ENCODE results near the gene TSC22D4.

TSC22D4 gene

DNA sequence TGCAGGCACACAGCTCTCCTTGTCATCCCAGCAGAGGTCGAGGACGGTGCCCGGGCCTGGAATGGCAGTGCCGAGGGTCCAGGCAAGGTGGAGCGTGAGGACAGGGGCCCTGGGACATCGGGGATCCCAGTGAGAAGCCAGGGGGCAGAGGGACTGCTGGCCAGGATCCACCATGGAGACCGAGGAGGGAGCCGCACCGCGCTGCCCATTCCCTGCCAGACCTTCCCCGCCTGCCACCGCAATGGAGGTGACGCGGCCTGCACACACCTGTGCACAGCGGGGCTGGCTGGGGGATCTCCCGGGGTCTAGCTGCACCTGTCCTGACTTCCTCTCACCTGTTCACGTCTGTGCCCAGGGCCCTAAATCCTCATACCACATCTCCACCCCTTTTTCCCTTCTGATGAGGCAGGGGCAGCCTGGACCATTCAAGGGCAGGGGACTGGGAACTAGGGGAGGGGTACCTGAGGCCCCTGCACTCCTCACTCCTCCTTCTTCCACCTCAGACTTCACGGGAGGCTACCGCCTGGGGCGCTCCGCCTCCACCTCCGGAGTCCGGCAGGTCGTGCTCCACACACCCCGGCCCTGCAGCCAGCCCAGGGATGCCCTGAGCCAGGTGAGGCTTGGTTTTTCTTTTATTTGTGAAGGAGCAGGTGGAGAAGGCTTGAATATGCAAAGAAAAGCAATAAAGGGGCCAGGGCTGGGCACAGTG, 11.6 kb upstream of the TSC22D4 start:
- Histone ChIP-seq H3K4me3 (ENCODE audit: low read depth, low read length) (no peak overlapping the region), H3K27me3 (ENCODE audit: control insufficient read depth, insufficient read depth, low read length) (no peaks in the 10 kb centered on the region), H3K4me1 (ENCODE audit: control insufficient read depth, insufficient read depth, low read length) (peaks cover 2% of the 10 kb centered on the region), H3K36me3 (ENCODE audit: control insufficient read depth, insufficient read depth, low read length) (peaks cover 3% of the 10 kb centered on the region), H3K9me3 (ENCODE audit: control insufficient read depth, insufficient read depth, low read length) (no peaks in the 10 kb centered on the region), H3K9ac (ENCODE audit: low read depth, low read length) (no peak overlapping the region)

DNA sequence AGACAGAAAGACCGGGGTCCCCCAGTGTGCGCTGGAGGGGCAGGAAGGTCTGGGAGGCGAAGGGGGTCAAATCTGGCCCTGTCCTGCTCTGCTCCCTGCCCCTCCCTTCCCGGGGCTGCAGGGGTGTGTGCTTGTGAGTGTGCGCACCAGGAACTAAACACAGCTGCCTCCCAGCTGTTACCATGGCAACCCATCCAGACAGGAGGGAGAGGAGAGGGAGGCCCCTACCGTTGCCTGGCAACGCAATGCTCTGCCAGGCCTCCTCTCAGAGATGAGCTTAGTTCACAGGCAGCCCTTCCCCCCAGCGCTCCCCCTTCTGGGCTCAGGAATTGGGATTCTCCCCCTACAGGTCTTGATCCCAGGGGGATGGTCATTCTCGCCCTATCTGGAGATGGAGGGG, 10.8 kb upstream of the TSC22D4 start:
- Histone ChIP-seq H3K4me1 (ENCODE audit: control insufficient read depth, insufficient read depth, low read length) (peaks cover 2% of the 10 kb centered on the region), H3K36me3 (ENCODE audit: control insufficient read depth, insufficient read depth, low read length) (peaks cover 2% of the 10 kb centered on the region), H3K9me3 (ENCODE audit: control insufficient read depth, insufficient read depth, low read length) (no peaks in the 10 kb centered on the region), H3K27me3 (ENCODE audit: control insufficient read depth, insufficient read depth, low read length) (no peaks in the 10 kb centered on the region), H3K9ac (ENCODE audit: low read depth, low read length) (no peak overlapping the region), H3K4me3 (ENCODE audit: low read depth, low read length) (no peak overlapping the region)

DNA sequence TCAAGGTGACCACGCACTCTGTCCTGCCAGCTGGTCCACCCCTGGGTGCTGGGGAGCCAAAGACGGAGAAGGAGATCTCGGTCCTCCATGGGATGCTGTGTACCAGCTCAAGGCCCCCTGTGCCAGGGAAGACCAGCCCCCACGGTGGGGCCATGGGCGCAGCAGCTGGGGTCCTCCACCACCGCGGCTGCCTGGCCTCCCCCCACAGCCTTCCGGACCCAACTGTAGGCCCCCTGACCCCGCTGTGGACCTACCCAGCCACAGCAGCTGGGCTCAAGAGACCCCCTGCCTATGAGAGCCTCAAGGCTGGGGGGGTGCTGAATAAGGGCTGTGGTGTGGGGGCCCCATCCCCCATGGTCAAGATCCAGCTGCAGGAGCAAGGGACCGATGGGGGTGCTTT, 10.1 kb upstream of the TSC22D4 start:
- Histone ChIP-seq H3K9ac (ENCODE audit: low read depth, low read length) (no peak overlapping the region), H3K36me3 (ENCODE audit: control insufficient read depth, insufficient read depth, low read length) (no peaks in the 10 kb centered on the region), H3K4me3 (ENCODE audit: low read depth, low read length) (no peak overlapping the region), H3K27me3 (ENCODE audit: control insufficient read depth, insufficient read depth, low read length) (no peaks in the 10 kb centered on the region), H3K4me1 (ENCODE audit: control insufficient read depth, insufficient read depth, low read length) (peaks cover 4% of the 10 kb centered on the region), H3K9me3 (ENCODE audit: control insufficient read depth, insufficient read depth, low read length) (no peaks in the 10 kb centered on the region)

DNA sequence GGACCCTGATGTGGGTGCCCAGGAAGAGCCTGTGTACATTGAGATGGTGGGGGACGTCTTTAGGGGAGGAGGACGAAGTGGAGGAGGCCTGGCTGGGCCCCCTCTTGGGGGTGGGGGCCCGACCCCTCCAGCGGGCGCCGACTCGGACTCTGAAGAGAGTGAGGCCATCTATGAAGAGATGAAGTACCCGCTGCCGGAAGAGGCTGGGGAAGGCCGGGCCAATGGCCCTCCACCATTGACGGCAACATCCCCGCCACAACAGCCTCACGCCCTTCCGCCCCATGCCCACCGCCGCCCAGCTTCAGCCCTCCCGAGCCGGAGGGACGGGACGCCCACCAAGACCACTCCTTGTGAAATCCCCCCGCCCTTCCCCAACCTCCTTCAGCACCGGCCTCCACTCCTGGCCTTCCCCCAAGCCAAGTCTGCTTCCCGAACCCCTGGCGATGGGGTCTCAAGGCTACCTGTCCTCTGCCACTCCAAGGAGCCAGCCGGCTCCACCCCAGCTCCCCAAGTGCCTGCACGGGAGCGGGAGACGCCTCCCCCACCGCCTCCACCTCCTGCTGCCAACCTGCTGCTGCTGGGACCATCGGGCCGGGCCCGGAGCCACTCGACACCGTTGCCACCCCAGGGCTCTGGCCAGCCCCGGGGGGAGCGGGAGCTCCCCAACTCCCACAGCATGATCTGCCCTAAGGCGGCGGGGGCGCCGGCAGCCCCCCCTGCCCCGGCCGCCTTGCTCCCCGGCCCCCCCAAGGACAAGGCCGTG, 9.5 kb upstream of the TSC22D4 start:
- no peaks in the 10 kb centered on the region for H3K36me3 ChIP-seq (ENCODE audit: control insufficient read depth, insufficient read depth, low read length)
- peaks cover 4% of the 10 kb centered on the region for H3K4me1 ChIP-seq (ENCODE audit: control insufficient read depth, insufficient read depth, low read length)
- no peak overlapping the region for H3K9ac ChIP-seq (ENCODE audit: low read depth, low read length)

DNA sequence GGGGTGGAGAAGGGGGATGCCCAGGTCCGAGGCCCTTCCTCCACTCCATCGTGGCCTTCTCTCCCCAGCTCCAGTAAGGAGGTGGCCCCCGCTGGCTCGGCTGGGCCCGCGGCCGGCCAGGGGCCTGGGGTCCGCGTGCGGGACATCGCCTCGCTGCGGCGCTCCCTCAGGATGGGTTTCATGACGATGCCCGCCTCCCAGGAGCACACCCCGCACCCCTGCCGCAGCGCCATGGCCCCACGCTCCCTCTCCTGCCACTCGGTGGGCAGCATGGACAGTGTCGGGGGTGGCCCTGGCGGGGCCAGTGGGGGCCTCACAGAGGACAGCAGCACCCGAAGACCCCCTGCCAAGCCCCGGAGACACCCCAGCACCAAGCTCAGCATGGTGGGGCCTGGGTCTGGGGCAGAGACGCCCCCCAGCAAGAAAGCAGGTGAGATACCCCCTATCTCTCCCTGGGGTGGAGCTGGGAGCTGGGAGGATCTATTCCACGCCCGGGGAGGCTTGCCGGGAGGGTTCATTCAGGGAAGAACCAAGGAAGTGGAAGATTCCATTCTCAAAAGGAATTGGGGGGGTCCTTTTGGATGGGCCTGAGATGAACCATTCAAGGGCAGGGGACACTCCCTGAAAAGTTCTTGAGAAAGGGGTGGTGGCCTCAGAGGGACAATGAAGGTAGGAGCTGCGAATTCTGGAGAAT, 7.9 kb upstream of the TSC22D4 start:
- peaks cover 3% of the 10 kb centered on the region for H3K4me1 ChIP-seq (ENCODE audit: control insufficient read depth, insufficient read depth, low read length)
- H3K9me3 ChIP-seq (ENCODE audit: control insufficient read depth, insufficient read depth, low read length) = no peaks in the 10 kb centered on the region
- H3K36me3 ChIP-seq (ENCODE audit: control insufficient read depth, insufficient read depth, low read length) = no peaks in the 10 kb centered on the region
- H3K9ac ChIP-seq (ENCODE audit: low read depth, low read length) = no peak overlapping the region
- no peaks in the 10 kb centered on the region for H3K27me3 ChIP-seq (ENCODE audit: control insufficient read depth, insufficient read depth, low read length)
- no peak overlapping the region for H3K4me3 ChIP-seq (ENCODE audit: low read depth, low read length)

More for the DNA sequence above, 9.5 kb upstream of the TSC22D4 start:
- no peaks in the 10 kb centered on the region for H3K27me3 ChIP-seq (ENCODE audit: control insufficient read depth, insufficient read depth, low read length)
- no peaks in the 10 kb centered on the region for H3K9me3 ChIP-seq (ENCODE audit: control insufficient read depth, insufficient read depth, low read length)
- no peak overlapping the region for H3K4me3 ChIP-seq (ENCODE audit: low read depth, low read length)

DNA sequence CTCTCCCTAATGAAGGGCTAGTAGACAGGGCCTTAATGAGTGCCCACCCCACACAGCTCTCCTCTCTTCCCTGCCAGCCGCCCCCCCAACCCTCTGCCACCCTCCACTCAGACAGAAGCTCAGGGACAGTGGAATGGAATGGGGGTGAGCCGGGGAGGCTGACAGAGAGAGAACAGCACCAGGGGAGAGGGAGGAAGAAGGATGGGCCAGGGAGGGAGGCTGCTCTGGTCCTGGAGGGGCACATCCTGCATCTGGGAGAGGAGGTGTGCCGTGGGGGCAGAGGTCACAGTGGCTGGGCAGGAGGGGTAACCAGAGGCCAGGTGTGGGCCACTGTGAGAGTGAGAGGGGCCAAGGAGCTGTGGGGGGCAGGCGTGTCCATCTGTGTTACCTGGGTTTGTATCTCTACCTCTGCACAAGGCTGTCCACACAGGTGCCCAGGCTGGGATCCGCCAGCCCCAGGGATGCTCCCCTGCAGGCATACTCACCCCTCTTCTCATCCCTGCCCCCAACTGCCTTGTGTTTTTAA, 7.2 kb upstream of the TSC22D4 start:
- Histone ChIP-seq H3K9me3 (ENCODE audit: control insufficient read depth, insufficient read depth, low read length) (no peaks in the 10 kb centered on the region), H3K9ac (ENCODE audit: low read depth, low read length) (no peak overlapping the region), H3K36me3 (ENCODE audit: control insufficient read depth, insufficient read depth, low read length) (no peaks in the 10 kb centered on the region)

DNA sequence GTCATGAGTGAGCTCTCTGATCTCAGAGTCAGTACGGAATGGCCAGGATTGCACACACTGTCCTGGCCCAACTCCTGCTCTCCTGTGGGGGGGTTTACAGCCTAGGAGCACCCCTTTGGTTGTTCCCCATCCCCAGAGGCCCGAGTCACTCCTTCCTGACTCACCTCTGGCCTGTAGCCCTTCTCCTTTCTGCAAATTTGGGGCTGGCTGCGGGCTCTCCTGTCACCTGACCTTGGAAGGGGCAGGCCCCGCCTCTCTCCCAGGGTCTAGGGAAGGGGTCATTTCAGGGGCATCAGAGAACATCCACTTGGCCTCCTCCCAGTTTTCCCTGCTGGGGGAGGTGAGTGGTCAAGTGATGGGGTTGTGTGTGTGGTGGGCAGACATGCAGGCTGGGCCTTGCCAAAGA, 6.5 kb upstream of the TSC22D4 start:
- Histone ChIP-seq H3K4me1 (ENCODE audit: control insufficient read depth, insufficient read depth, low read length) (peaks cover 3% of the 10 kb centered on the region), H3K27me3 (ENCODE audit: control insufficient read depth, insufficient read depth, low read length) (no peaks in the 10 kb centered on the region), H3K36me3 (ENCODE audit: control insufficient read depth, insufficient read depth, low read length) (no peaks in the 10 kb centered on the region), H3K4me3 (ENCODE audit: low read depth, low read length) (no peak overlapping the region), H3K9ac (ENCODE audit: low read depth, low read length) (no peak overlapping the region), H3K9me3 (ENCODE audit: control insufficient read depth, insufficient read depth, low read length) (no peaks in the 10 kb centered on the region)

More for the DNA sequence above, 7.2 kb upstream of the TSC22D4 start:
- Histone ChIP-seq H3K27me3 (ENCODE audit: control insufficient read depth, insufficient read depth, low read length) (no peaks in the 10 kb centered on the region), H3K4me1 (ENCODE audit: control insufficient read depth, insufficient read depth, low read length) (peaks cover 3% of the 10 kb centered on the region), H3K4me3 (ENCODE audit: low read depth, low read length) (no peak overlapping the region)

DNA sequence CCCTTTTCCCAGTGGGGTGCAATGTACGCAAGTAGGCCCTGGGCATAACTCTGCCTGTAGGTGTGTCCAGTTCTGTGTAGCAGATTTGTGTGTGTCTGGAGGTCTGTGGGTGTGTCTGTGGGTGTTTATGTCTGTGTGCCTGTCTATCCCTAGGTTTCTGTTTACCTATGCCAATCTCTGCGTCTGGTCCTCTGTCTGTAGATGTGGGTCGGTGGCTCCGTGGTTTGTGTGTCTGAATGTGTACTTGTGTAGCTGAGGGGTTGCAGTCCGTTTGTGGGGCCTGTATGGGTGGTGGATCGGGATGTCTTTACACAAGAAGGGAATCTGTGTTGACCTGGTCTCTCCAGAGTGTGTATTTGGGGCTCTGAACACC, 5.6 kb upstream of the TSC22D4 start:
- Histone ChIP-seq H3K36me3 (ENCODE audit: control insufficient read depth, insufficient read depth, low read length) (no peaks in the 10 kb centered on the region), H3K4me3 (ENCODE audit: low read depth, low read length) (peak overlapping the region; percentile 67), H3K9me3 (ENCODE audit: control insufficient read depth, insufficient read depth, low read length) (no peaks in the 10 kb centered on the region), H3K27me3 (ENCODE audit: control insufficient read depth, insufficient read depth, low read length) (no peaks in the 10 kb centered on the region), H3K4me1 (ENCODE audit: control insufficient read depth, insufficient read depth, low read length) (peaks cover 3% of the 10 kb centered on the region), H3K9ac (ENCODE audit: low read depth, low read length) (no peak overlapping the region)

DNA sequence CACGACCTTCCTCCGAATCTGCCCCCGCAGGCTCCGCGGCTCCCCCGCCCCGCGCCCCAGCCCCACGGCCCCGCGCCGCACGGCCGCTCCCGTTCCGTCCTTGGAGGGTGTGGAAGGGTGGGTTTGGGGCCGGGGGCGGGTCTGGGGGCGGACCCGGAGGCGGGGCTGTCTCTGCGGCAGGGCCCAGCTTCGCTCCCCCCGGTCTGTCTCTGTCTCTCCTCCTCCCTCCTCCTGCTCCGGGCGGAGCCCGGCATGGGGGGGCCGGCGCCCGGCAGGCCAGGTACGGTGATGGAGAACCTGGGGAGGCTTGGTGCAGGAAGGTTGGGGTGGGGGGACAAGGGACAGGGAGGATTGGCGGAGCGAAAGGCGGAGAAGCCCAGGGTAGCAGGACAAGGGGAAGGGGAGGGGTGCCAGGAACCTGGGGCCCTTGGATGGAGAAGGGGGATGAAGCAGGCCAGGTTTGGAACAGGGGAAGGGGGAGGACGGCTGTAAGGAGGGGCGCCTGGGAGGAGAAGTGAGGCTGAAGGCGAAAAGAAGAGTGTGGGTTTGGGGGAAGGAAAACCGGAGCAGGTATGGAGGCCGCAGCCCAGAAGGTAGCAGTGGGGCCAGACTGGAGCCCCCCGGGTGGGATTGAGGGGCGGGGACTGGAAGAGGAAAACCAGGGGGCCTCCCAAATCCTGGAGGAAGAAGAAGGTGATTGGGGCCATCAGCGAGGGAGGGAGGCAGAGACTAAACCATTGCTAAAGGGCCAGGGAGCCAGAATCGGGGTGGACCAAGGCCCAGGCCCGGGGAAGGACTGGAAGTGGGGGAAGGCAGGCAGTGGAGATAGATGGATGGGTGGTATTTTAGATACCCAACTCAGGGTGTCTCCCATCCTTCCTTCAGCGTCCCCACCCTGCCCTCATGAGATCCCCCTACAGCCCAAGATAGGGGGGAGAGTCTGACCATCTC, 5.0 kb upstream of the TSC22D4 start, which contains the start of gene NYAP1:
TSS of gene NYAP1 (plus strand) at position 206 of the 951 bp plus-strand sequence. CDS start 1,385 bp downstream, outside the sequence.
- Histone ChIP-seq H3K9ac (ENCODE audit: low read depth, low read length) (no peak within 1 kb of the TSS), H3K9me3 (ENCODE audit: control insufficient read depth, insufficient read depth, low read length) (no peaks in the 10 kb centered on the region), H3K36me3 (ENCODE audit: control insufficient read depth, insufficient read depth, low read length) (no peaks in the 10 kb centered on the region), H3K4me3 (ENCODE audit: low read depth, low read length) (peak within 1 kb of the TSS; percentile 67), H3K4me1 (ENCODE audit: control insufficient read depth, insufficient read depth, low read length) (peaks cover 3% of the 10 kb centered on the region), H3K27me3 (ENCODE audit: control insufficient read depth, insufficient read depth, low read length) (no peaks in the 10 kb centered on the region)

DNA sequence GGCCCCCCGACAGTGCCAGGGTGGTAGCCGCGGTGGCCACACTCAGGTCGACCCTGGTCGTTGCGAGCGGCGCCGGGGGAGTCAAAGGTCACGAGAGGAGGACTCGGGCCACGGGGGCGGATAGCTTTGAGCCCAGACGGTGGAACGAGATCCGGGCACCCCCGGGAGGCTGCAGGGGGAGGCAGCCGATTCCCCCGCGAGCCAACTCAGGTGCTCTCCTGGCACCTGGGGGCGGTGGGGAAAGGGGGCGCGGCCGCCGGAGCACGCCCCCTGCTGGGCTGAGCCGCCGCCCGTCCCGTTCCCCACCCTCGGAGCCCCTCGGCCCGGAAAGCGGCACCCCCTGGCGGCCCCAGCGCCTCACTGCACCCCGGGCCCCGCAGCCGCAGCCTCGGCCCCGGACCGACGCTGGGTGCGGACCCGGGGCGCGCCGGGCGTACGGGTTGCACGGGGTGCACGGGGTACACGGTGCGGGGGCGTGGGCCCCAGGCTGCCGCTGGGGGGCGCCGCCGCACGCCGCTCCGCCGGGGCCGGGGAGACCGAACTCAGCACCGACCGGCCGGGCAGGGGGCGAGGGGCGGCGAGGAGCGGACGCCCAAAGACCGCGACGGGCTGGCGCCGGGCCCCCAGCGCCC, 4.2 kb upstream of the TSC22D4 start:
- Histone ChIP-seq H3K4me1 (ENCODE audit: control insufficient read depth, insufficient read depth, low read length) (peaks cover 3% of the 10 kb centered on the region), H3K9ac (ENCODE audit: low read depth, low read length) (no peak overlapping the region), H3K36me3 (ENCODE audit: control insufficient read depth, insufficient read depth, low read length) (no peaks in the 10 kb centered on the region), H3K9me3 (ENCODE audit: control insufficient read depth, insufficient read depth, low read length) (no peaks in the 10 kb centered on the region), H3K4me3 (ENCODE audit: low read depth, low read length) (peak overlapping the region; percentile 54), H3K27me3 (ENCODE audit: control insufficient read depth, insufficient read depth, low read length) (no peaks in the 10 kb centered on the region)

Measured in iPS-15b (cell line).